ENCODE measurements around the gene RSPH6A. TPM values are rescaled to one million over a fixed set of nuclear protein-coding genes. Genes with fewer than 3 reads are reported as not detected.

Gene RSPH6A
- total RNA-seq, 4 donors from 2014 or later, result 0.50 to 8.9 (median 3.9) TPM

DNA sequence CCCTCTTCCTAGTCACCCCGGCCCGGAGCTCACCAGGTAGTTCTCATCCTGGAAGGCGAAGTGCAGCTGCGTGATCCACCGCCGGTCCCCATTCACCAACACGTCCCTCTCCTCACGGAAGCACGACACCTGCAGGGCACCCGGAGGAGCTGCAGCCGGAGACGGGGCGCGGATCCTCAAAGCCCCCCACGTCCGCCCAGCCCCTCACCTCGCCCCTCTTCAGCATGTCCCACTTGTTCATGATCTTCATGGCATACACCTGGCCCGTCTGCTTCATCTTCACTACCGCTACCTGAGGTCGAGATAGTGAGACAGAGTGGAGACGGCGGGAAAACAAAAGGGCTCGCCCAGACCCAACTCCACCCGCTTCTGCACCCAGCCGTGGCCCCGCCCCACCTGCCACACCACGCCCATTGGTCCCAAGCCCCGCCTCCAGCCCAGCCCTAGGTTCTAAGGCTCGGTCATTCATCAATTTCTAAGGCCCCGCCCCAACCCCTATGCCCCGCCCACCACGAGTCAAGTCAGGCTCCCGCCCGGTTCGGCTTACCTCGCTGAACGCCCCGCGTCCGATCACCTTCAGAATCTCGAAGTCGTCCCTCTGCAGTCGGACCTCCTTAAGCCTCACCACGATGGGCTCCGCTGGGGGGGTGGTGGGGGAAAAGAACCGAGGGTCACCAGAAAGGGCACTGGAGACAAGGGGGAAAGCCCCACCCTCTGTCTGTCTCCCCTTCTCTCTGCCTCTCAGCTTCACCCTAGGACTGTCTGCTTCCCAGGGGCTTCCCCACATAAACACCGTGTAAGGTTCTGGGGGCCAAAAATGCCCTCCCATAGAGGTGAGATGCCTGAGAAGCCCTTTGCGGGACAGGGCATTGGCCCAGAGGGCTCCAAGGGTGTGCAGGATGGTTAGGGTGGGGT is 35.6 kb downstream of the RSPH6A start:
- Histone ChIP-seq H3K9me3 (no peaks in the 10 kb centered on the region), H3K4me3 (replicated peaks in 1 of 3) (no peak overlapping the region), H3K4me1 (peaks cover 30 to 35% of the 10 kb centered on the region in 2 donors), H3K27ac (no peak overlapping the region), H3K36me3 (peaks cover 15 to 16% of the 10 kb centered on the region in 2 donors), H3K27me3 (no peaks in the 10 kb centered on the region)
- 28 to 31% methylated on average over 37 to 48 of the region's 48 CpGs for WGBS, 2 donors
- TF ChIP-seq POLR2A (IDR thresholded peaks at IDR 0.05), result no peak
- TF ChIP-seq, protein P1, sequence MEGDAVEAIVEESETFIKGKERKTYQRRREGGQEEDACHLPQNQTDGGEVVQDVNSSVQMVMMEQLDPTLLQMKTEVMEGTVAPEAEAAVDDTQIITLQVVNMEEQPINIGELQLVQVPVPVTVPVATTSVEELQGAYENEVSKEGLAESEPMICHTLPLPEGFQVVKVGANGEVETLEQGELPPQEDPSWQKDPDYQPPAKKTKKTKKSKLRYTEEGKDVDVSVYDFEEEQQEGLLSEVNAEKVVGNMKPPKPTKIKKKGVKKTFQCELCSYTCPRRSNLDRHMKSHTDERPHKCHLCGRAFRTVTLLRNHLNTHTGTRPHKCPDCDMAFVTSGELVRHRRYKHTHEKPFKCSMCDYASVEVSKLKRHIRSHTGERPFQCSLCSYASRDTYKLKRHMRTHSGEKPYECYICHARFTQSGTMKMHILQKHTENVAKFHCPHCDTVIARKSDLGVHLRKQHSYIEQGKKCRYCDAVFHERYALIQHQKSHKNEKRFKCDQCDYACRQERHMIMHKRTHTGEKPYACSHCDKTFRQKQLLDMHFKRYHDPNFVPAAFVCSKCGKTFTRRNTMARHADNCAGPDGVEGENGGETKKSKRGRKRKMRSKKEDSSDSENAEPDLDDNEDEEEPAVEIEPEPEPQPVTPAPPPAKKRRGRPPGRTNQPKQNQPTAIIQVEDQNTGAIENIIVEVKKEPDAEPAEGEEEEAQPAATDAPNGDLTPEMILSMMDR (IDR thresholded peaks at IDR 0.05), result peak in 4 of 6 experiments; percentile 26 to 47 (median 35)
- peak; percentile 77 to 81 for DNase-seq
- intact Hi-C loops (cut with DNase I), result no loop called here

DNA sequence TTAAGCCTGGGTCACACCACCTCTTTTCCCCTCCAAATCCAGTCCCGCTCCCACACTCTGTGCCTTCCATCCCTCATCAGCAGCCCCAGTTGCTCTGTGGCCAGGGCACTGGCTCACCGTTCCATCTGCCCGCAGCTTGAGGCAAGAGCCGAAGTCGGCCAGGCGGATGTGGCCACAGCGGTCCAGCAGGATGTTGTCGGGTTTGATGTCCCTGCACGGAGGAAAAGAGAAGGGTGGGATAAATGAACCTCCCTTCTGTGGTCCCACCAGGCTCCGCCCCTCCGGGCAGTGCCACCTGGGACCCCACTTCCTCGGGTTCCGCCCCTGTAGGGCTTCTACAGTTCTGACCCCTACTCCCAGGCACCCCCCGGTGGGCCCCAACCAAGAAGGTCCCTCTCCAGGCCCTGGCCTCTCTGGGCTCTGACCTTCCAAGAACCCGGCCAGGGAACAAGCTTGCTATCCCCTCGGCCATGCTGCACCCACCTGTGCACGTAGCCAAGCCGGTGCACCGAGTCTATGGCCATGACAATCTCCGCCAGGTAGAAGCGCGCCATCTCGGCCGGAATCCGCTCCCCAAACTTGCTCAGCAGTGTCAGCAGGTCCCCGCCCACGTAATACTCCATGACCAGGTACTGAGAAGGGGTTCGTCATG is 37.0 kb downstream of the RSPH6A start:
- H3K36me3 ChIP-seq, result peaks cover 15 to 18% of the 10 kb centered on the region in 2 donors
- peaks cover 30 to 32% of the 10 kb centered on the region in 2 donors for H3K4me1 ChIP-seq
- DNase-seq, result no peak
- no peaks in the 10 kb centered on the region for H3K27me3 ChIP-seq
- 95 to 96% methylated on average over 20 to 28 of the region's 28 CpGs for WGBS, 2 donors
- intact Hi-C loops (cut with DNase I), result no loop called here
- no peak overlapping the region for H3K4me3 ChIP-seq (replicated peaks in 1 of 3)
- TF ChIP-seq, protein P1 (IDR thresholded peaks at IDR 0.05), result no peak
- no peak for TF ChIP-seq POLR2A (IDR thresholded peaks at IDR 0.05)
- H3K27ac ChIP-seq, result no peak overlapping the region
- no peaks in the 10 kb centered on the region for H3K9me3 ChIP-seq

DNA sequence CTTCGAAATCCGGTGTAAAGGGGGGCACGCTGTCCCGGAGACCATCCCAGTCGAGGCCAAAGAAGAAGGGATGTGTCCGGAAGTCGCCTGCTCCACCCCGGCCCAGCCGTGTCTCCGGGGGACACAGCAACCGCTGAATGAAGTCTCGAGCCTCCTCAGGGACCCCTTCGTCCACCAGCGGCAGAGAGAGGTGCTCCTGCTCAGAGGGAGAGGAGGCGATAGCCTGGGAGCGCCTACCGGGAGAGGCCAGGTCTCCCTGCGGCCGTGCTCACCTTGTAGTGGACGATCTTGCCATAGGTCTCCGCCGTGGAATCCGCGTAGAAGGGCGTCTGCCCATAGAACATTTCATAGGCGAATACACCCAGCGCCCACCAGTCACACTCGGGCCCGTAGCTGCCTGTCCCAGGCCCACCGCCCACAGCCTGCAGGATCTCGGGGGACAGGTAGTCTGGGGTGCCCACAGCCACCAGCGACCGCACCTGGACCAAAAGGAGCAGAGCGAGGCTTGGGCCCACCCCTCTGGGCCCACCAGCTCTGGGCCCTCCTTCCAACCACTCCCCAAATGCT is 37.6 kb downstream of the RSPH6A start:
- no peaks in the 10 kb centered on the region for H3K27me3 ChIP-seq
- peaks cover 28 to 30% of the 10 kb centered on the region in 2 donors for H3K4me1 ChIP-seq
- WGBS, 2 donors, result 94 to 97% methylated on average over 12 to 31 of the region's 34 CpGs
- H3K9me3 ChIP-seq, result no peaks in the 10 kb centered on the region
- no peak overlapping the region for H3K4me3 ChIP-seq (replicated peaks in 1 of 3)
- intact Hi-C loops (cut with DNase I), result no loop called here
- DNase-seq, result no peak
- peaks cover 15 to 19% of the 10 kb centered on the region in 2 donors for H3K36me3 ChIP-seq
- TF ChIP-seq, protein P1 (IDR thresholded peaks at IDR 0.05), result no peak
- TF ChIP-seq POLR2A (IDR thresholded peaks at IDR 0.05), result no peak
- H3K27ac ChIP-seq, result no peak overlapping the region

DNA sequence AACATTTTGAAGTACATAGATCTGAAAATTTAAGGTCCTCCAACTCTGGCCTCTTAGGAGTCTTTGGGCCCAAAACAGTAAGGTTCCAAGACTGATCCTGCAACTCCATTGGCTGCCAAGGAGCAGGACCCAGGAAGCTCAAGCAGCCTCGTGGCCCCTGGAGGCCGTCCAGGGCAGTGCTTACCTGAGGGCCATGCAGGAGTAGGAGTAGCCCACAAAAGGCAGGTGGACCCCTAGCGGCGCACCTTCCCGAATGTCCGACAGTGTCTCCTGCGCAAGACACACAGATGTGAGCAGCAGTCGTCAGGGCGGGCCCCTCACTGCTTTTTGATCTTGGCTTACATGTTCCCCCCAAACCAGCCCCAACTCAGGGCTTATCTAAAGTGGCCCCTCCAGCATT is 40.3 kb downstream of the RSPH6A start:
- 62 to 79% methylated on average over 9 of the region's 9 CpGs for WGBS, 2 donors
- Histone ChIP-seq H3K27me3 (no peaks in the 10 kb centered on the region), H3K9me3 (no peaks in the 10 kb centered on the region), H3K4me1 (peaks cover 7 to 9% of the 10 kb centered on the region in 2 donors), H3K27ac (no peak overlapping the region), H3K36me3 (peaks cover 15 to 19% of the 10 kb centered on the region in 2 donors), H3K4me3 (replicated peaks in 1 of 3) (no peak overlapping the region)
- peak in 1 of 2 donors; percentile 44 for DNase-seq
- intact Hi-C loops (cut with DNase I), result no loop called here
- no peak for TF ChIP-seq POLR2A (IDR thresholded peaks at IDR 0.05)
- TF ChIP-seq, protein P1 (IDR thresholded peaks at IDR 0.05), result peak in 1 of 6 experiments; percentile 8
